Calu3 (cell line): ENCODE data around the gene PTPN13. TPM values are rescaled to one million over a fixed set of nuclear protein-coding genes. Genes with fewer than 3 reads are reported as not detected.

Experiments
- BruUV-seq: library from RNA; stranded (reverse); fragments of 400-500 nt; replicated peaks from 2 replicates; lab custom pipeline; 2021; lab: Mats Ljungman, UMichigan
- CTCF ChIA-PET: fragments of 300-600 bp; sonication (Branson Sonifier 250); formaldehyde crosslinking; loops from one replicate; lab custom pipeline; 2022; ENCODE audit warnings: antibody characterized with exemption; lab: Charles Lee
- DNase-seq: peaks from one replicate; pipeline ENCODE4 v3.0.0; 2022
- H3K27ac Mint-ChIP-seq: one replicate; pipeline ENCODE4 v1.8.0; 2022; ENCODE audit warnings: mixed read lengths; ENCODE audit not compliant: unreplicated experiment
- H3K27me3 Mint-ChIP-seq: one replicate; pipeline ENCODE4 v1.8.0; 2022; ENCODE audit warnings: mixed read lengths; ENCODE audit not compliant: unreplicated experiment
- H3K36me3 Mint-ChIP-seq: one replicate; pipeline ENCODE4 v1.8.0; 2022; ENCODE audit warnings: mild to moderate bottlenecking, moderate library complexity, mixed read lengths; ENCODE audit not compliant: insufficient read depth, unreplicated experiment
- H3K4me1 Mint-ChIP-seq: one replicate; pipeline ENCODE4 v1.8.0; 2022; ENCODE audit warnings: mild to moderate bottlenecking, low read depth, mixed read lengths; ENCODE audit not compliant: unreplicated experiment
- H3K4me3 Mint-ChIP-seq: one replicate; pipeline ENCODE4 v1.8.0; 2022; ENCODE audit warnings: mild to moderate bottlenecking, low read depth, moderate library complexity, mixed read lengths; ENCODE audit not compliant: unreplicated experiment
- H3K9me3 Mint-ChIP-seq: one replicate; pipeline ENCODE4 v1.8.0; 2022; ENCODE audit warnings: low read depth, mixed read lengths; ENCODE audit not compliant: unreplicated experiment
- CTCF ChIP-seq: fragments of 200-600 bp; IDR thresholded peaks from one replicate; pipeline ENCODE4 v1.8.0; 2022; ENCODE audit warnings: antibody characterized with exemption; ENCODE audit not compliant: unreplicated experiment
- intact Hi-C: fragments of 100-400 bp; cut with micrococcal nuclease; formaldehyde crosslinking; loops from one replicate; pipeline ENCODE4 v1.10.0; 2022; ENCODE audit not compliant: unreplicated experiment
- total RNA-seq: library from RNA; stranded (reverse); gene quantifications from 2 replicates; pipeline ENCODE4 v1.2.3, GENCODE V29; 2022

Gene PTPN13
- total RNA-seq, 1 experiment from 2014 or later, result 23.3 TPM

- no peak overlapping the region for H3K27ac Mint-ChIP-seq
- H3K9me3 Mint-ChIP-seq, result peaks cover 2% of the 10 kb centered on the region
Measured at GRCh38 chr4:86825511-86825910, 231.4 kb downstream of the PTPN13 start.

GRCh38 chr4:86831262-86832130 is 237.4 kb downstream of the PTPN13 start:
- peak overlapping the region; percentile 39 for H3K4me3 Mint-ChIP-seq
- CTCF ChIA-PET, result interaction anchor here (0.6 to 0.8 kb wide), 4 partner anchors 12 to 334 kb away, joined by 3 to 4 read pairs (median 3); no protein-coding TSS in a partner anchor

More at GRCh38 chr4:86825511-86825910, 231.4 kb downstream of the PTPN13 start:
- intact Hi-C loops, result no loop called here
- no peak for DNase-seq
- CTCF ChIA-PET, result interaction anchor here (0.5 to 0.6 kb wide), 2 partner anchors 411 to 1015 kb away, joined by 3 to 4 read pairs; no protein-coding TSS in a partner anchor
- no peak for TF ChIP-seq CTCF
- no TSS peak for BruUV-seq
- H3K4me3 Mint-ChIP-seq, result no peak overlapping the region
- no peaks in the 10 kb centered on the region for H3K36me3 Mint-ChIP-seq
- no peaks in the 10 kb centered on the region for H3K27me3 Mint-ChIP-seq
- peaks cover 20% of the 10 kb centered on the region for H3K4me1 Mint-ChIP-seq

GRCh38 chr4:86833615-86834014 is 239.5 kb downstream of the PTPN13 start:
- H3K27ac Mint-ChIP-seq, result no peak overlapping the region

More at GRCh38 chr4:86831262-86832130, 237.4 kb downstream of the PTPN13 start:
- TF ChIP-seq CTCF, result no peak
- BruUV-seq, result no TSS peak
- Mint-ChIP-seq H3K36me3 (no peaks in the 10 kb centered on the region), H3K27ac (peak overlapping the region; percentile 83), H3K4me1 (peaks cover 24% of the 10 kb centered on the region), H3K9me3 (peaks cover 2% of the 10 kb centered on the region), H3K27me3 (no peaks in the 10 kb centered on the region)
- DNase-seq, result peak; percentile 60
- intact Hi-C loops, result loop anchor here (10.0 kb wide), 1 partner anchor 63 kb away; the partner anchor contains the start of gene C4orf36

GRCh38 chr4:86834901-86835300 is 240.8 kb downstream of the PTPN13 start:
- Mint-ChIP-seq H3K4me1 (peaks cover 16% of the 10 kb centered on the region), H3K4me3 (no peak overlapping the region), H3K27me3 (no peaks in the 10 kb centered on the region), H3K9me3 (no peaks in the 10 kb centered on the region), H3K27ac (no peak overlapping the region), H3K36me3 (no peaks in the 10 kb centered on the region)
- no TSS peak for BruUV-seq
- CTCF ChIA-PET, result no interaction called here
- intact Hi-C loops, result loop anchor here (10.0 kb wide), 1 partner anchor 60 kb away; the partner anchor contains the start of gene C4orf36
- TF ChIP-seq CTCF, result no peak
- no peak for DNase-seq

More at GRCh38 chr4:86833615-86834014, 239.5 kb downstream of the PTPN13 start:
- peaks cover 2% of the 10 kb centered on the region for H3K9me3 Mint-ChIP-seq
- H3K4me3 Mint-ChIP-seq, result no peak overlapping the region
- no peak for DNase-seq
- H3K4me1 Mint-ChIP-seq, result peaks cover 16% of the 10 kb centered on the region
- intact Hi-C loops, result loop anchor here (10.0 kb wide), 1 partner anchor 61 kb away; the partner anchor contains the start of gene C4orf36
- BruUV-seq, result no TSS peak
- no peaks in the 10 kb centered on the region for H3K36me3 Mint-ChIP-seq
- no peak for TF ChIP-seq CTCF
- no peaks in the 10 kb centered on the region for H3K27me3 Mint-ChIP-seq
- CTCF ChIA-PET, result interaction anchor here (0.6 kb wide), 1 partner anchor 184 kb away, joined by 3 read pairs; no protein-coding TSS in a partner anchor
